HG03565 (cell line): Measurements from ENCODE around the gene ASB16.

Experiments used
- ATAC-seq: cut with Tn5 transposase; IDR thresholded peaks from one replicate; pipeline ENCODE4 v1.9.1; 2021; ENCODE audit warnings: mild to moderate bottlenecking, moderate library complexity; ENCODE audit not compliant: unreplicated experiment

Gene ASB16

DNA sequence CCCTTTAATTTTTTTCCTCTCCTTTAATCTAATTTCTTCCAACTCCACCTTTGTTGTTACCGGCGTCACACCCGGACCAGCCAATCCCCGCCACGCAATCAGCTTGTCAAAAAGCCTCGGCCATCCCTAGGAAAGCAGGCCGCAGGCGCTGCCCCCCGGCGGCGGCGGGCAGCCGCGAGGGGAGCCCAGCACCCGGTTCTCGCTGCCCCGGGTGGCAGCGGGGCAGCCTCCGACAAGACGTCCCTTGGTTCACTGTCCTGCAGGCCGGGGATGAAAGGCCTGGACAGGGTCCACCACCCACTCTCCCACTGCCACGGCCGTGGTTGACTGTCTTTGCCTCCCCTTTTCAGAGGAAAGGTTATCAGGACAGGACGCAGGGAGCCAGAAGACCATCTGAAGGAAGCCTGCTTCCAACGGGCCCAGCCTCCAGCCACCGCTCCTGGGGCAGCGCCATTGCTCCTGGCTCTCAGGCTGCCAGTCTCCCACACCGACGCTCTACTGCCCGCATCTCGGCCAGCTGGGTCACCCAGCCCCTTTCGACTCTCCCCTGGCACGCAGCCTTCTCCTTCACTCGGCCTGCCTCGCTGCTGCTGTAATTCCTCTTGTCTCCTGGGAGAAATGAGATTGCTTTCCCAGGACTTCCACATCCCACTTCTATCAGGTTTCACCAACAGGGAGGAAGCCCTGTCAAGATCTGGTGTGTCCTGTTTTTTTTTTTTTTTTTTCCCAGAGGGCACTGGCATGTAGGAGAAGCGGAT, 51.8 kb downstream of the ASB16 start:
- ATAC-seq: no peak

GRCh38 chr17:44223541-44224071, 53.1 kb downstream of the ASB16 start:
- ATAC-seq: no peak
